GM12875 (cell line): ENCODE results near the gene AMBRA1.

Source experiments
- H3K4me3 ChIP-seq: one replicate; pipeline ENCODE4 v1.5.1; 2011; ENCODE audit warnings: low read depth, low read length, control low read depth
- TF ChIP-seq, protein P1 (sequence below): IDR thresholded peaks from 2 replicates; pipeline ENCODE4 v1.5.1; 2011; ENCODE audit warnings: low read depth, mild to moderate bottlenecking, control low read depth, inconsistent platforms, low read length, moderate library complexity, borderline replicate concordance; ENCODE audit not compliant: insufficient read depth

The AMBRA1 gene, protein sequence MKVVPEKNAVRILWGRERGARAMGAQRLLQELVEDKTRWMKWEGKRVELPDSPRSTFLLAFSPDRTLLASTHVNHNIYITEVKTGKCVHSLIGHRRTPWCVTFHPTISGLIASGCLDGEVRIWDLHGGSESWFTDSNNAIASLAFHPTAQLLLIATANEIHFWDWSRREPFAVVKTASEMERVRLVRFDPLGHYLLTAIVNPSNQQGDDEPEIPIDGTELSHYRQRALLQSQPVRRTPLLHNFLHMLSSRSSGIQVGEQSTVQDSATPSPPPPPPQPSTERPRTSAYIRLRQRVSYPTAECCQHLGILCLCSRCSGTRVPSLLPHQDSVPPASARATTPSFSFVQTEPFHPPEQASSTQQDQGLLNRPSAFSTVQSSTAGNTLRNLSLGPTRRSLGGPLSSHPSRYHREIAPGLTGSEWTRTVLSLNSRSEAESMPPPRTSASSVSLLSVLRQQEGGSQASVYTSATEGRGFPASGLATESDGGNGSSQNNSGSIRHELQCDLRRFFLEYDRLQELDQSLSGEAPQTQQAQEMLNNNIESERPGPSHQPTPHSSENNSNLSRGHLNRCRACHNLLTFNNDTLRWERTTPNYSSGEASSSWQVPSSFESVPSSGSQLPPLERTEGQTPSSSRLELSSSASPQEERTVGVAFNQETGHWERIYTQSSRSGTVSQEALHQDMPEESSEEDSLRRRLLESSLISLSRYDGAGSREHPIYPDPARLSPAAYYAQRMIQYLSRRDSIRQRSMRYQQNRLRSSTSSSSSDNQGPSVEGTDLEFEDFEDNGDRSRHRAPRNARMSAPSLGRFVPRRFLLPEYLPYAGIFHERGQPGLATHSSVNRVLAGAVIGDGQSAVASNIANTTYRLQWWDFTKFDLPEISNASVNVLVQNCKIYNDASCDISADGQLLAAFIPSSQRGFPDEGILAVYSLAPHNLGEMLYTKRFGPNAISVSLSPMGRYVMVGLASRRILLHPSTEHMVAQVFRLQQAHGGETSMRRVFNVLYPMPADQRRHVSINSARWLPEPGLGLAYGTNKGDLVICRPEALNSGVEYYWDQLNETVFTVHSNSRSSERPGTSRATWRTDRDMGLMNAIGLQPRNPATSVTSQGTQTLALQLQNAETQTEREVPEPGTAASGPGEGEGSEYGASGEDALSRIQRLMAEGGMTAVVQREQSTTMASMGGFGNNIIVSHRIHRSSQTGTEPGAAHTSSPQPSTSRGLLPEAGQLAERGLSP (N-terminal part only)

DNA sequence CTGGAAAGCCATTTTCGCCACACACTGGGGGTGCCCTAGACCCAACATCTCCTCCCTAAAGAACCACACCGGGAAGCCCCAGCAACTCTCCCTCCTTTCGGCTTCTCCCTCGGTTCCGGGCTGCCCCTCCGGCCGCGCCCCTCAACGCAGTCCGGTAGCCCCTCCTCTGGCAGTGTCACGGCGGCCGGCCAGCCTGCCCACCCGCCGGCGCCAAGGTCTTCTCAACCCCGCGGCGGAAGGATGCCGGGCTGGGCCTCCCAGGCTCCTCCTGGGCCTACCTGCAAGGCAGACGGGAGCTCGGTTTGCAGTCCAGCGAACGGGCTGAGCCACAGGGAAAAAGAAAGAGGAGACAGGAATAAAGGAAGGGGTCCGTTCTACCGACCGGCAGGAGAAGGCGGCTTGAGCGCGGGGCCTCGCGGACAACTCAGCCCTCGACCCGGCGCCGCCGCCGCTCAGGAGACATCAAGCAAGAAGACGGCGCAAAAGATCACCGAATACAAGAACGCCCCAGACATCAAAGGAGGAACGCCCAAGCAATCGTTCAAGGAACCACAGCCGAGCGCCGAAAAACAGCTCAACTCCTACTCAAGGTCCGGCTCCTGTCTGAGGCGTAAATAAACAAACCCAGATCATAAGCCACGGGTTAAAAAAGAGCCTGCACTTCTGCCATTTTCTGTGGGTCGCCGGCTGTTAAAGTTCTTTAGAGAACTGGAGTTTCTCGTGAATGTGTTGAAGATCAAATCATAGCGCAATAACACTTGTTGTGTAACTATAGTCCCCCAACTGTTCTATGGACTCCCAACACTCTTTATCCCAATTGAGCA, at the start of gene AMBRA1:
Gene AMBRA1 (minus strand): TSS at position 474 of the 824 bp plus-strand sequence. CDS start 45,643 bp downstream, outside the sequence.
- peak within 1 kb of the TSS; percentile 86 for H3K4me3 ChIP-seq
- TF ChIP-seq, protein P1, sequence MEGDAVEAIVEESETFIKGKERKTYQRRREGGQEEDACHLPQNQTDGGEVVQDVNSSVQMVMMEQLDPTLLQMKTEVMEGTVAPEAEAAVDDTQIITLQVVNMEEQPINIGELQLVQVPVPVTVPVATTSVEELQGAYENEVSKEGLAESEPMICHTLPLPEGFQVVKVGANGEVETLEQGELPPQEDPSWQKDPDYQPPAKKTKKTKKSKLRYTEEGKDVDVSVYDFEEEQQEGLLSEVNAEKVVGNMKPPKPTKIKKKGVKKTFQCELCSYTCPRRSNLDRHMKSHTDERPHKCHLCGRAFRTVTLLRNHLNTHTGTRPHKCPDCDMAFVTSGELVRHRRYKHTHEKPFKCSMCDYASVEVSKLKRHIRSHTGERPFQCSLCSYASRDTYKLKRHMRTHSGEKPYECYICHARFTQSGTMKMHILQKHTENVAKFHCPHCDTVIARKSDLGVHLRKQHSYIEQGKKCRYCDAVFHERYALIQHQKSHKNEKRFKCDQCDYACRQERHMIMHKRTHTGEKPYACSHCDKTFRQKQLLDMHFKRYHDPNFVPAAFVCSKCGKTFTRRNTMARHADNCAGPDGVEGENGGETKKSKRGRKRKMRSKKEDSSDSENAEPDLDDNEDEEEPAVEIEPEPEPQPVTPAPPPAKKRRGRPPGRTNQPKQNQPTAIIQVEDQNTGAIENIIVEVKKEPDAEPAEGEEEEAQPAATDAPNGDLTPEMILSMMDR, result no peak

DNA sequence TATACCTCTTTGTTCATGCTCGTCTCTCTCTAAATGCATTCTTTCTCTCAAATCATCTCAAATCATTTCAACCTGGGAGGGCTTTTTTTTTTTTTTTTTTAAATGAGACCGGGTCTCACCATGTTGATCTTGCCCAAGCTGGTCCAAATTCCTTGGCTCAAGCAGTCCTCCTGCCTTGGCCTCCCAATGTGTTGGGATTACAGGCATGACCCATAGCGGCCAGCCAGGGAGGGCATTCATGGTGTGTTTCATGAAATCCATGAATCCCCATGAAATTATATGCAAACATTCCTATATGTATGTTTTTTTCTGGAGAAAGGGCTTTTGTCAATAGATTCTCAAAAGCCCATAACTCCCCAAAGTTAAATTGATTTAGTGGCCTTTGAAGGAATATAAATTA, 49.7 kb upstream of the AMBRA1 start:
- TF ChIP-seq, protein P1, result no peak
- no peak overlapping the region for H3K4me3 ChIP-seq

DNA sequence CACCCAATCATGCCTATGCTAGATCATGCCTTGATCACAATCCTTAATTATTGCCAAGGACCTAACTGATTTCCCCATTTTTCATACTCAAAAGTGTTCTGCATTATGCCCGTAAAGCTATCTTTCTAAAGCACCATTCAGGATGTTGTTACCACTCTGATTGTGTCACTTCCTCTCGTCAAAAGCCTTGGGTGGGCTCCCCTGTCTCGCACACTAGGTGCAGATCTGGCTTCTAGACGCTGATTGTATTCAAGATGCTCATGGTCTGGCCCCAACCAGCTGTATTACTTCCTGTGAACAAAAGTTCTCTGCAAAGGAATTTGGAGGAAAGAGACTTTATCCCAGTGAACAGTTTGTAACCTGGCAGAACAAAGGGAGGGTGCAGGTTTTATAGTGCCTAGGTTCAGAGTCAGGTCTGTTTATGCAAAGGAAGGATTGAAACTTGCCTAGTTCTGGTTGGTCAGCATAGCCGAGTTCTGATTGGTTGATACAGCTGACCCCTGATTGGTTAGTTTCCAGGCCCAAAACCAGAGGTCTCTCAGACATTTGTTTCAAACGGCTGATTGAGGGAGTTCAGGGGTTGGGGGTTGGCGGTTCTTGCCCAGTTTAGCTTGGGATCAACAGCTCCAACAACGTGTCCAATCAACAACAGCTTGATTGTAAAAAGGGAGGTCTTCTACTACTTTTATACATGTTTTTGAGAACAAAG, 49.0 kb upstream of the AMBRA1 start:
- no peak overlapping the region for H3K4me3 ChIP-seq
- TF ChIP-seq, protein P1, result no peak

DNA sequence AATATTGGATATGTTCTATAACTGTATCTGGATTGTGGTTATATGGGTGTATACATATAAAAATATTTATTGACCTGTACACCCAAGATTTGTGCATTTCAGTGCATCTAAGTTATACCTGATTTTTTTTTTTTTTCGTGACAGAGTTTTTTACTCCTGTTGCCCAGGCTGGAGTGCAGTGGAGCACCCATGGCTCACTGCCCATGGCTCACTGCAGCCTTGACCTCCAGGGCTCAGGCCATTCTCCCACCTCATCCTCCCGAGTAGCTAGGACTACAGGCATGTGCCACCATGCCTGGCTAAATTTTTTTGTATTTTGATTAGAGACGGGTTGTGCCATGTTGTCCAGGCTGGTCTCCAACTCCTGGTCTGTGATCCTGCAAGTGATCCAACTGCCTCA, 47.8 kb upstream of the AMBRA1 start:
- TF ChIP-seq, protein P1, result no peak
- H3K4me3 ChIP-seq, result no peak overlapping the region

DNA sequence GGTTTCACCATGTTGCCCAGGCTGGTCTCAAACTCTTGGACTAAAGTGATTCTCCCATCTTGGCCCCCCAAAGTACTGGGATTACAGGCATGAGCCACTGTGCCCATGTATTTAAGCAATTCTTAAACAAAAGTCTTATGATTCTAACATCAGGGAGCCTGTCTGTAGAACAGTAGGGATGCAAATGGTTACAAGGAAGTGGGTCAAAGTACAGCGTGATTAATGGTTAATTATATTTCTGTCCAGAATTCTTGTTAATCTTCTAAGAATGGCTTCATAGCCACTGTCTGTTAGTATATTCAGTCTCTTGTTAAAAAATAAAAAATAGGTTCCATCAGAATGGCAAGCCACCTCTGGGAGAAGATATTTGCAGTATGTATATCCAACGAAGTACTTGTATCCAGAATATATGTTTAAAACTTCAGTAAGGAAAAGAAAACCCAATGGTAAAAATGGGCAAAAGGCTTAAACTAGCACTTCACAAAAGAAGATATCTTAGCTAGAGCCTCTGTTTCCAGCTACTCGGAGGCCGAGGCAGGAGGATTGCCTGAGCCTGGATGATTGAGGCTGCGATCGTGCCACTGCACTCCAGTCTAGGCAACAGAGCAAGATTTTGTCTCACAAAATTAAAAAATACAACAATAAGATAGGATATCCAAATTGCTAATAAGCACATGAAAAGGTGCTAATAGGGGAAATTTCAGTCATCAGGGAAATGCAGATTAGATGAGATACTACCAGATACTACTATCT, 46.4 kb upstream of the AMBRA1 start:
- TF ChIP-seq, protein P1, result no peak
- H3K4me3 ChIP-seq, result no peak overlapping the region
